ENCODE measurements around the gene TDRD12. TPM values are rescaled to one million over a fixed set of nuclear protein-coding genes. Genes with fewer than 3 reads are reported as not detected.

The TDRD12 gene
- total RNA-seq, 1 experiment from 2014 or later, result 0.64 TPM

DNA sequence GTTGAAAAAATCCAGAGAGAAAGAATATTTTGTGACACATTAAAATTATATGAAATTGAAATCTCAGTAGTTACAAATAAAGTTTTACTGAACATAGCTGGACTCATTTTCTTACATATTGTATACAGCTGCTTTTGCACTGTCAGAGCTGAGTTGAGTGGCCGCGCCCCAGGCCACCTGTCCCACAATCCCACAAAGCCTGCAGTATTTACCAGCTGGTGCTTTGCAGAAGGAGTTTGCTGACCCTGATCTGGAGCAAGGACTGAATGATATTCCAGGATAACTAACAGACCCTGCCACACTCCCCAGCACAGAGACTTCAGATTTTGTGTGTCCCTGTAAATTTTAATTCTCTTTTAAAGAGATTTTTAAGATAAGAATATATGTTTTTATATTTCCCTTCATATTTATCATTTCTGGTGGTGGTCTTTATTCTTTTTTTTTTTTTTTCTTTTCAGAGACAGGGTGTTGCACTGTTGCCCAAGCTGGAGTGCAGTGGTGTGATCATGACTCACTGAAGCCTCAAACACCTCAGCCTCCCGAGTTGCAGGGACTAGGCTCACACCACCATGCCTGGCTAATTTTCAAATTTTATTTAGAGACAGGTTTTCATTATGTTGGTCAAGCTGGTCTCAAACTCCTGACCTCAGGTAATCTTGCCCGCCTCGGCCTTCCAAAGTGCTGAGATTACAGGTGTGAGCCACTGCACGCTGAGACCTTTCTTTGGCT, 48.5 kb downstream of the TDRD12 start:
- intact Hi-C loops (cut with micrococcal nuclease; ENCODE audit: unreplicated experiment), result no loop called here
- Histone ChIP-seq H3K4me3 (ENCODE audit: low read depth, low read length, poor library complexity, severe bottlenecking) (no peak overlapping the region), H3K36me3 (ENCODE audit: insufficient read depth, low read length, poor library complexity, severe bottlenecking) (no peaks in the 10 kb centered on the region), H3K4me1 (ENCODE audit: insufficient read depth, low read length, poor library complexity, severe bottlenecking) (no peaks in the 10 kb centered on the region), H3K27me3 (replicated peaks; ENCODE audit: insufficient read depth, low read depth, low read length, poor library complexity) (no peaks in the 10 kb centered on the region), H3K27ac (ENCODE audit: low read depth, low read length, poor library complexity, severe bottlenecking) (no peak overlapping the region), H3K9me3 (ENCODE audit: low read depth, low read length, poor library complexity, severe bottlenecking) (no peaks in the 10 kb centered on the region)
- DNase-seq (ENCODE audit: low spot score), result no peak
- BruUV-seq (replicated peaks), result no TSS peak
- no peak for TF ChIP-seq EZH2 (IDR thresholded peaks at IDR 0.05; ENCODE audit: borderline replicate concordance, low read depth, low read length, poor library complexity, severe bottlenecking)
- TF ChIP-seq, protein P1, sequence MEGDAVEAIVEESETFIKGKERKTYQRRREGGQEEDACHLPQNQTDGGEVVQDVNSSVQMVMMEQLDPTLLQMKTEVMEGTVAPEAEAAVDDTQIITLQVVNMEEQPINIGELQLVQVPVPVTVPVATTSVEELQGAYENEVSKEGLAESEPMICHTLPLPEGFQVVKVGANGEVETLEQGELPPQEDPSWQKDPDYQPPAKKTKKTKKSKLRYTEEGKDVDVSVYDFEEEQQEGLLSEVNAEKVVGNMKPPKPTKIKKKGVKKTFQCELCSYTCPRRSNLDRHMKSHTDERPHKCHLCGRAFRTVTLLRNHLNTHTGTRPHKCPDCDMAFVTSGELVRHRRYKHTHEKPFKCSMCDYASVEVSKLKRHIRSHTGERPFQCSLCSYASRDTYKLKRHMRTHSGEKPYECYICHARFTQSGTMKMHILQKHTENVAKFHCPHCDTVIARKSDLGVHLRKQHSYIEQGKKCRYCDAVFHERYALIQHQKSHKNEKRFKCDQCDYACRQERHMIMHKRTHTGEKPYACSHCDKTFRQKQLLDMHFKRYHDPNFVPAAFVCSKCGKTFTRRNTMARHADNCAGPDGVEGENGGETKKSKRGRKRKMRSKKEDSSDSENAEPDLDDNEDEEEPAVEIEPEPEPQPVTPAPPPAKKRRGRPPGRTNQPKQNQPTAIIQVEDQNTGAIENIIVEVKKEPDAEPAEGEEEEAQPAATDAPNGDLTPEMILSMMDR (conservative IDR thresholded peaks at IDR 0.05; ENCODE audit: low read depth, low read length), result no peak
- POLR2A ChIA-PET (ENCODE audit: low non-redundant PET), result no interaction called here
- CTCF ChIA-PET, result no interaction called here

GRCh38 chr19:32771596-32771995, 52.0 kb downstream of the TDRD12 start:
- TF ChIP-seq, protein P1 (conservative IDR thresholded peaks at IDR 0.05; ENCODE audit: low read depth, low read length), result no peak
- TF ChIP-seq EZH2 (IDR thresholded peaks at IDR 0.05; ENCODE audit: borderline replicate concordance, low read depth, low read length, poor library complexity, severe bottlenecking), result no peak
- Histone ChIP-seq H3K4me3 (ENCODE audit: low read depth, low read length, poor library complexity, severe bottlenecking) (no peak overlapping the region), H3K9me3 (ENCODE audit: low read depth, low read length, poor library complexity, severe bottlenecking) (no peaks in the 10 kb centered on the region), H3K27me3 (replicated peaks; ENCODE audit: insufficient read depth, low read depth, low read length, poor library complexity) (no peaks in the 10 kb centered on the region), H3K27ac (ENCODE audit: low read depth, low read length, poor library complexity, severe bottlenecking) (no peak overlapping the region), H3K4me1 (ENCODE audit: insufficient read depth, low read length, poor library complexity, severe bottlenecking) (no peaks in the 10 kb centered on the region), H3K36me3 (ENCODE audit: insufficient read depth, low read length, poor library complexity, severe bottlenecking) (no peaks in the 10 kb centered on the region)
- ChIA-PET CTCF (no interaction called here), POLR2A (ENCODE audit: low non-redundant PET) (no interaction called here)
- no TSS peak for BruUV-seq (replicated peaks)
- no peak for DNase-seq (ENCODE audit: low spot score)
- intact Hi-C loops (cut with micrococcal nuclease; ENCODE audit: unreplicated experiment), result no loop called here

DNA sequence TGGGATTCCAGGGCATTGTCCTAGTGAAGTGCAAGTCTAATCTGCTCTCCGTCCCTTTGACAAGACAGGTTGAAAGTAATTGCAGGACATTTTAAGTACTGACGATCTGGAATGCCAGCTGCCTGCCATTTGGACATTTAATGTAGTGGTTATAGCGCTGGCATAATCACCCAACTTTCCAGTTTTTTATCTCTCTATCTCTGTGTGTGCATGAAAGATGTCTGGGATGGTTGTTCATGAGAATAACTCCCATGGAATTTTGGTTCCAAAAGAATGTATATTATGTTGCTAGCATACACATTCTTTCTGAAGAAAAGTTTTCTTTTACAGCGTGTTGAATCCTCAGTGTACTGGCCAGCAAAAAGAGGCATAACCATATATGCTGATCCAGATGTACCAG, 53.6 kb downstream of the TDRD12 start:
- ChIA-PET POLR2A (ENCODE audit: low non-redundant PET) (no interaction called here), CTCF (interaction anchor here (1.2 kb wide), 1 partner anchor 180 kb away, joined by 3 read pairs; no protein-coding TSS in a partner anchor)
- Histone ChIP-seq H3K36me3 (ENCODE audit: insufficient read depth, low read length, poor library complexity, severe bottlenecking) (no peaks in the 10 kb centered on the region), H3K27me3 (replicated peaks; ENCODE audit: insufficient read depth, low read depth, low read length, poor library complexity) (no peaks in the 10 kb centered on the region), H3K27ac (ENCODE audit: low read depth, low read length, poor library complexity, severe bottlenecking) (no peak overlapping the region), H3K9me3 (ENCODE audit: low read depth, low read length, poor library complexity, severe bottlenecking) (no peaks in the 10 kb centered on the region), H3K4me3 (ENCODE audit: low read depth, low read length, poor library complexity, severe bottlenecking) (no peak overlapping the region), H3K4me1 (ENCODE audit: insufficient read depth, low read length, poor library complexity, severe bottlenecking) (no peaks in the 10 kb centered on the region)
- DNase-seq (ENCODE audit: low spot score), result no peak
- intact Hi-C loops (cut with micrococcal nuclease; ENCODE audit: unreplicated experiment), result no loop called here
- no TSS peak for BruUV-seq (replicated peaks)
- no peak for TF ChIP-seq EZH2 (IDR thresholded peaks at IDR 0.05; ENCODE audit: borderline replicate concordance, low read depth, low read length, poor library complexity, severe bottlenecking)
- TF ChIP-seq, protein P1 (conservative IDR thresholded peaks at IDR 0.05; ENCODE audit: low read depth, low read length), result no peak

Data from A673 (cell line).